ENCODE measurements around the gene ACSM5. TPM values are rescaled to one million over a fixed set of nuclear protein-coding genes. Genes with fewer than 3 reads are reported as not detected.
A peak's percentile ranks its signal among the peaks of the same experiment; 100 is the strongest.

The ACSM5 gene
- total RNA-seq (not detected), total RNA-seq (0 to 0.22 (median 0) reads per million in 172 experiments)
- polyA plus RNA-seq (2013, experiment 1 of 2): not detected
- polyA plus RNA-seq (2013, experiment 2 of 2): 0.07 TPM

- POLR2A ChIA-PET: no interaction called here
- no peak for TF ChIP-seq CTCF (IDR thresholded peaks at IDR 0.05)
- Histone ChIP-seq H3K4me3 (ENCODE audit: low read length) (no peak within 1 kb of the TSS), H3K4me1 (ENCODE audit: insufficient read depth, low read length) (no peaks in the 10 kb centered on the region), H3K27ac (ENCODE audit: low read depth in 1 of 2, low read length in 2 of 2) (no peak within 1 kb of the TSS), H3K27me3 (ENCODE audit: control insufficient read depth in 1 of 2, insufficient read depth in 2 of 2, low read length in 2 of 2) (no peaks in the 10 kb centered on the region), H3K36me3 (ENCODE audit: insufficient read depth, low read length) (no peaks in the 10 kb centered on the region), H3K9me3 (ENCODE audit: control insufficient read depth in 1 of 2, insufficient read depth in 1 of 2, low read length in 2 of 2) (no peaks in the 10 kb centered on the region)
- Mint-ChIP-seq H3K9me3 (no peaks in the 10 kb centered on the region), H3K4me3 (no peak within 1 kb of the TSS), H3K27ac (no peak within 1 kb of the TSS), H3K36me3 (ENCODE audit: low read depth) (no peaks in the 10 kb centered on the region), H3K27me3 (peaks cover 13% of the 10 kb centered on the region), H3K4me1 (ENCODE audit: low read depth) (no peaks in the 10 kb centered on the region)
- ATAC-seq (ENCODE audit: poor library complexity): no peak
- DNase-seq: peak in 1 of 14 experiments; percentile 15
- intact Hi-C loops (cut with DNase I, micrococcal nuclease): no loop called here
- CTCF ChIA-PET: no interaction called here
Observed at GRCh38 chr16:20409398-20410120, at the start of gene ACSM5. Gene ACSM5, plus strand, starts transcription at chr16:20409534. Its CDS starts 1,951 bp downstream, at chr16:20411485.

- H3K36me3 ChIP-seq (ENCODE audit: insufficient read depth, low read length): no peaks in the 10 kb centered on the region
- Mint-ChIP-seq H3K4me1 (ENCODE audit: low read depth) (no peaks in the 10 kb centered on the region), H3K4me3 (no peak overlapping the region), H3K36me3 (ENCODE audit: low read depth) (no peaks in the 10 kb centered on the region), H3K27me3 (peaks cover 10% of the 10 kb centered on the region), H3K9me3 (no peaks in the 10 kb centered on the region), H3K27ac (no peak overlapping the region)
- H3K27me3 ChIP-seq (ENCODE audit: control insufficient read depth in 1 of 2, insufficient read depth in 2 of 2, low read length in 2 of 2): no peaks in the 10 kb centered on the region
- intact Hi-C loops (cut with DNase I, micrococcal nuclease): no loop called here
- H3K4me1 ChIP-seq (ENCODE audit: insufficient read depth, low read length): no peaks in the 10 kb centered on the region
- ChIA-PET POLR2A (no interaction called here), CTCF (no interaction called here)
- H3K9me3 ChIP-seq (ENCODE audit: control insufficient read depth in 1 of 2, insufficient read depth in 1 of 2, low read length in 2 of 2): no peaks in the 10 kb centered on the region
- no peak overlapping the region for H3K27ac ChIP-seq (ENCODE audit: low read depth in 1 of 2, low read length in 2 of 2)
- ATAC-seq (ENCODE audit: poor library complexity) (no peak), DNase-seq (no peak)
- TF ChIP-seq CTCF (IDR thresholded peaks at IDR 0.05): no peak
- H3K4me3 ChIP-seq (ENCODE audit: low read length): no peak overlapping the region
Observed at GRCh38 chr16:20359997-20360396, 49.3 kb upstream of the ACSM5 start.

GRCh38 chr16:20363191-20363590, 46.1 kb upstream of the ACSM5 start:
- ChIA-PET POLR2A (interaction anchor here (0.7 kb wide), 1 partner anchor 589 kb away, joined by 3 read pairs; no protein-coding TSS in a partner anchor), CTCF (no interaction called here)

More at GRCh38 chr16:20363191-20363590, 46.1 kb upstream of the ACSM5 start:
- intact Hi-C loops (cut with DNase I, micrococcal nuclease): no loop called here
- Mint-ChIP-seq H3K27me3 (peaks cover 14% of the 10 kb centered on the region), H3K4me3 (no peak overlapping the region), H3K9me3 (no peaks in the 10 kb centered on the region), H3K36me3 (ENCODE audit: low read depth) (no peaks in the 10 kb centered on the region), H3K4me1 (ENCODE audit: low read depth) (no peaks in the 10 kb centered on the region), H3K27ac (no peak overlapping the region)
- H3K4me3 ChIP-seq (ENCODE audit: low read length): no peak overlapping the region
- no peaks in the 10 kb centered on the region for H3K36me3 ChIP-seq (ENCODE audit: insufficient read depth, low read length)
- no peak for DNase-seq
- no peaks in the 10 kb centered on the region for H3K4me1 ChIP-seq (ENCODE audit: insufficient read depth, low read length)
- H3K9me3 ChIP-seq (ENCODE audit: control insufficient read depth in 1 of 2, insufficient read depth in 1 of 2, low read length in 2 of 2): no peaks in the 10 kb centered on the region
- H3K27me3 ChIP-seq (ENCODE audit: control insufficient read depth in 1 of 2, insufficient read depth in 2 of 2, low read length in 2 of 2): no peaks in the 10 kb centered on the region
- no peak for ATAC-seq (ENCODE audit: poor library complexity)
- no peak overlapping the region for H3K27ac ChIP-seq (ENCODE audit: low read depth in 1 of 2, low read length in 2 of 2)
- TF ChIP-seq CTCF (IDR thresholded peaks at IDR 0.05): no peak
